Measurements from ENCODE around the gene MBD3.
"Not testable (repeated sequence)": the region's sequence is repeated elsewhere in the genome, so short reads cannot be mapped to it uniquely, and the experiment has no call there.

The MBD3 gene

GRCh38 chr19:1538978-1539377 lies 53.7 kb downstream of the MBD3 start:
- no peak for DNase-seq (ENCODE audit: low read depth)
- no peak for TF ChIP-seq CTCF (conservative IDR thresholded peaks at IDR 0.05; ENCODE audit: low read depth, low read length)
- no peak overlapping the region for H3K4me3 ChIP-seq (ENCODE audit: low read length)

DNA sequence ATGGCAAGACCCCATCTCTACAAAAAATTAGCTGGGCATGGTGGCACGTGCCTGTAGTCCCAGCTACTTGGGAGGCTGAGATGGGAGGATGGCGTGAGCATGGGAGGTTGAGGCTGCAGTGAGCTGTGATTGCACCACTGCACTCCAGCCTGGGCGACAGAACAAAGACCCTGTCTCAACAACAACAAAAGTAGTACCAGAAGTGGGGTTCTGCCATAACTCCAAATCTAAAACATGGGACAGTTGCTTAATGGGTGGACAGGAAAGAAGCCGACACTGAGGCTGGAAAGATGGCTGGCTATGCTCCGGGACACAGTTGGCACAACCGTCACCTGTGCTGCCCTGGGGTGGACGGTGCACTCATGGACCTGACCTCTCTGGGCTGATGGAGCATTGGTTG lies 57.0 kb downstream of the MBD3 start:
- H3K4me3 ChIP-seq (ENCODE audit: low read length); DNase-seq (ENCODE audit: low read depth): not testable (repeated sequence)

- DNase-seq (ENCODE audit: low read depth) = no peak
- H3K4me3 ChIP-seq (ENCODE audit: low read length) = no peak overlapping the region
- no peak for TF ChIP-seq CTCF (conservative IDR thresholded peaks at IDR 0.05; ENCODE audit: low read depth, low read length)
Observed at GRCh38 chr19:1534972-1535371, 57.7 kb downstream of the MBD3 start.

GRCh38 chr19:1533510-1534150 lies 59.0 kb downstream of the MBD3 start:
- TF ChIP-seq CTCF (conservative IDR thresholded peaks at IDR 0.05; ENCODE audit: low read depth, low read length) = no peak
- no peak for DNase-seq (ENCODE audit: low read depth)
- H3K4me3 ChIP-seq (ENCODE audit: low read length) = no peak overlapping the region

DNA sequence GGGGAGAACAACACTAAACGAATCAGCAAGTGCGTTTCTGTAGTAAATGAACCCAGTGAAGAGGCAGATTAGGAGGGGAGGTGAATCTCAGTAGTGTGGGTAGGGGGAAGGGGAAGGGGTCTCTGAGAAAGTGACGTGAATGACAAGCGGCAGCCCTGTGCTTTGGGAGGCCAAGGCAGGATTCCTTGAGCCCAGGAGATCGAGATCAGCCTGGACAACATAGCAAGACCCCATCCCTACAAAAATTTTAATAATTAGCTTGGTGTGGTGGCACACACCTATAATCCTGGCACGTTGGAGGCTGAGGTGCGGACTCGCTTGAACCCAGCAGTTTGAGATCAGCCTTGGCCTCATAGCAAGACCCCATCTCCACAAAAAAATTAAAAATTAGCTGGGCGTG lies 60.7 kb downstream of the MBD3 start:
- H3K4me3 ChIP-seq (ENCODE audit: low read length) = no peak overlapping the region
- DNase-seq (ENCODE audit: low read depth) = no peak
- TF ChIP-seq CTCF (conservative IDR thresholded peaks at IDR 0.05; ENCODE audit: low read depth, low read length) = no peak

DNA sequence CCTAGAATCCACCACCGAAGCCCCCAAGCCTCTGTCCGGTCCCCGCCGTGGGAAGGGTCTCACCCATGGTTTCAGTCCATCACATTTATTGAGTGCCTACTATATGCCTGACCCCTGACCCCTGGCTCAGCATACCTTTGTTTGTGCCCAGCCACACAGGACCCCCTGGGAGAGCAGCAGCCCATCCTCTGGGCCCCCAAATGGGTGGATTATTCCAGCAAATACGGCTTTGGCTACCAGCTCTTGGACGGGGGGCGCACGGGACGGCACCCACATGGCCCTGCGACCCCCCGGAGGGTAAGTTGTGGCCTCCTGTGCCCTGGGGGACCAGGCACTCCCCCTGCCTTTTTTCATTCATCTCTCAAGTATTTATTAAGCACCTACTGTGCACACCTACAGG lies 61.1 kb downstream of the MBD3 start:
- DNase-seq (ENCODE audit: low read depth) = no peak
- no peak for TF ChIP-seq CTCF (conservative IDR thresholded peaks at IDR 0.05; ENCODE audit: low read depth, low read length)
- no peak overlapping the region for H3K4me3 ChIP-seq (ENCODE audit: low read length)

GRCh38 chr19:1530856-1531255 lies 61.8 kb downstream of the MBD3 start:
- DNase-seq (ENCODE audit: low read depth); H3K4me3 ChIP-seq (ENCODE audit: low read length): not testable (repeated sequence)

DNA sequence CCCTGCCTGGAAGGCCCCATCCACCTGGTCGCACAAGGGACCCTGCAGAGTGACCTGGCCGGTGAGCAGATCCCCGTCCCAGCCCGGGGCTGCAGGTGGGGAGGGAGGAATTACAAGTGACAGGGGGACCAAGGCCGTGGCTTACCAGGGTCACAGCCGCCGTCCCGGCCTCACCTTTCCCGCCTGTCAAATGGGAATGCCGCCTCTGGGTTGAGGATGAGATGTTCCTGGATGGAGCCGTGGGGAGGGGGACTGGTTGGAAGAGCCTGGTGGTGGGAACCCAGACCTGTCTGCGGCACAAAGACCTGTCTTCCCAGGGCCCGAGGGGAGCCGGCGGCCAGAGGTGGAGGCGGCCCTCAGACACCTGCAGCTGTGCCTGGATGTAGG lies 63.2 kb downstream of the MBD3 start:
- DNase-seq (ENCODE audit: low read depth) = no peak
- no peak for TF ChIP-seq CTCF (conservative IDR thresholded peaks at IDR 0.05; ENCODE audit: low read depth, low read length)
- no peak overlapping the region for H3K4me3 ChIP-seq (ENCODE audit: low read length)

Data from retinal pigment epithelial cell (primary cell).